T-helper 2 cell treated with Interferon-gamma antibody and Interleukin-4, amounts not matched to agents 5 μg/mL and 100 μg/mL, for 36 hours (primary cell): ENCODE measurements around the gene PRDM16.

Source experiments
- DNase-seq: peaks from one replicate; pipeline ENCODE4 v3.0.0; 2021; ENCODE audit warnings: low spot score
- H3K27ac Mint-ChIP-seq: one replicate; pipeline ENCODE4 v1.8.0; 2021; ENCODE audit warnings: mild to moderate bottlenecking, mixed read lengths
- H3K27me3 Mint-ChIP-seq: one replicate; pipeline ENCODE4 v1.8.0; 2021; ENCODE audit warnings: low read depth, mixed read lengths
- H3K36me3 Mint-ChIP-seq: one replicate; pipeline ENCODE4 v1.8.0; 2021; ENCODE audit warnings: low read depth, mixed read lengths
- H3K4me1 Mint-ChIP-seq: one replicate; pipeline ENCODE4 v1.8.0; 2021; ENCODE audit warnings: low read depth, mixed read lengths
- H3K4me3 Mint-ChIP-seq: one replicate; pipeline ENCODE4 v1.8.0; 2022; ENCODE audit warnings: mild to moderate bottlenecking, moderate library complexity, mixed read lengths
- H3K9me3 Mint-ChIP-seq: one replicate; pipeline ENCODE4 v1.8.0; 2021; ENCODE audit warnings: mixed read lengths

The PRDM16 gene

GRCh38 chr1:3294450-3294849, 225.4 kb downstream of the PRDM16 start:
- Mint-ChIP-seq H3K27ac (no peak overlapping the region), H3K36me3 (no peaks in the 10 kb centered on the region), H3K4me1 (no peaks in the 10 kb centered on the region), H3K9me3 (no peaks in the 10 kb centered on the region), H3K4me3 (no peak overlapping the region), H3K27me3 (no peaks in the 10 kb centered on the region)
- DNase-seq: no peak

- no peak for DNase-seq
- Mint-ChIP-seq H3K27me3 (no peaks in the 10 kb centered on the region), H3K9me3 (no peaks in the 10 kb centered on the region), H3K27ac (no peak overlapping the region), H3K4me3 (no peak overlapping the region), H3K36me3 (no peaks in the 10 kb centered on the region), H3K4me1 (no peaks in the 10 kb centered on the region)
These were observed 226.8 kb downstream of the PRDM16 start for GRCh38 chr1:3295846-3296245.

- no peaks in the 10 kb centered on the region for H3K9me3 Mint-ChIP-seq
- no peaks in the 10 kb centered on the region for H3K27me3 Mint-ChIP-seq
- H3K4me3 Mint-ChIP-seq: no peak overlapping the region
- no peak for DNase-seq
- no peaks in the 10 kb centered on the region for H3K4me1 Mint-ChIP-seq
- H3K36me3 Mint-ChIP-seq: no peaks in the 10 kb centered on the region
- H3K27ac Mint-ChIP-seq: no peak overlapping the region
These were observed 227.3 kb downstream of the PRDM16 start for GRCh38 chr1:3296326-3296725.

GRCh38 chr1:3296826-3297225, 227.8 kb downstream of the PRDM16 start:
- Mint-ChIP-seq H3K36me3 (no peaks in the 10 kb centered on the region), H3K27ac (no peak overlapping the region), H3K4me1 (no peaks in the 10 kb centered on the region), H3K9me3 (no peaks in the 10 kb centered on the region), H3K27me3 (no peaks in the 10 kb centered on the region), H3K4me3 (no peak overlapping the region)
- no peak for DNase-seq

GRCh38 chr1:3297756-3298155, 228.8 kb downstream of the PRDM16 start:
- DNase-seq: no peak
- H3K27ac Mint-ChIP-seq: no peak overlapping the region
- no peaks in the 10 kb centered on the region for H3K27me3 Mint-ChIP-seq
- H3K9me3 Mint-ChIP-seq: no peaks in the 10 kb centered on the region
- no peak overlapping the region for H3K4me3 Mint-ChIP-seq
- no peaks in the 10 kb centered on the region for H3K4me1 Mint-ChIP-seq
- no peaks in the 10 kb centered on the region for H3K36me3 Mint-ChIP-seq

- Mint-ChIP-seq H3K27me3 (no peaks in the 10 kb centered on the region), H3K36me3 (no peaks in the 10 kb centered on the region), H3K4me3 (no peak overlapping the region), H3K4me1 (no peaks in the 10 kb centered on the region), H3K27ac (no peak overlapping the region), H3K9me3 (no peaks in the 10 kb centered on the region)
- no peak for DNase-seq
These were observed 229.2 kb downstream of the PRDM16 start for GRCh38 chr1:3298197-3298596.

GRCh38 chr1:3304246-3304645, 235.2 kb downstream of the PRDM16 start:
- H3K27ac Mint-ChIP-seq: no peak overlapping the region
- no peaks in the 10 kb centered on the region for H3K4me1 Mint-ChIP-seq
- H3K27me3 Mint-ChIP-seq: no peaks in the 10 kb centered on the region
- H3K9me3 Mint-ChIP-seq: no peaks in the 10 kb centered on the region
- H3K4me3 Mint-ChIP-seq: no peak overlapping the region
- DNase-seq: no peak
- no peaks in the 10 kb centered on the region for H3K36me3 Mint-ChIP-seq

- H3K4me1 Mint-ChIP-seq: no peaks in the 10 kb centered on the region
- H3K27me3 Mint-ChIP-seq: no peaks in the 10 kb centered on the region
- no peaks in the 10 kb centered on the region for H3K36me3 Mint-ChIP-seq
- H3K9me3 Mint-ChIP-seq: no peaks in the 10 kb centered on the region
- H3K27ac Mint-ChIP-seq: no peak overlapping the region
- DNase-seq: no peak
- no peak overlapping the region for H3K4me3 Mint-ChIP-seq
These were observed 235.7 kb downstream of the PRDM16 start for GRCh38 chr1:3304692-3305091.

GRCh38 chr1:3305156-3305555, 236.2 kb downstream of the PRDM16 start:
- no peaks in the 10 kb centered on the region for H3K36me3 Mint-ChIP-seq
- no peaks in the 10 kb centered on the region for H3K4me1 Mint-ChIP-seq
- no peak for DNase-seq
- H3K9me3 Mint-ChIP-seq: no peaks in the 10 kb centered on the region
- H3K27me3 Mint-ChIP-seq: no peaks in the 10 kb centered on the region
- no peak overlapping the region for H3K4me3 Mint-ChIP-seq
- no peak overlapping the region for H3K27ac Mint-ChIP-seq

- Mint-ChIP-seq H3K9me3 (no peaks in the 10 kb centered on the region), H3K4me1 (no peaks in the 10 kb centered on the region), H3K27ac (no peak overlapping the region), H3K4me3 (no peak overlapping the region), H3K36me3 (no peaks in the 10 kb centered on the region), H3K27me3 (no peaks in the 10 kb centered on the region)
- no peak for DNase-seq
These were observed 237.7 kb downstream of the PRDM16 start for GRCh38 chr1:3306583-3307291.

- Mint-ChIP-seq H3K27me3 (no peaks in the 10 kb centered on the region), H3K36me3 (no peaks in the 10 kb centered on the region), H3K27ac (no peak overlapping the region), H3K9me3 (no peaks in the 10 kb centered on the region), H3K4me1 (no peaks in the 10 kb centered on the region), H3K4me3 (no peak overlapping the region)
- no peak for DNase-seq
These were observed 238.4 kb downstream of the PRDM16 start for GRCh38 chr1:3307359-3307758.

GRCh38 chr1:3308053-3308452, 239.1 kb downstream of the PRDM16 start:
- Mint-ChIP-seq H3K9me3 (no peaks in the 10 kb centered on the region), H3K4me3 (no peak overlapping the region), H3K27ac (no peak overlapping the region), H3K4me1 (no peaks in the 10 kb centered on the region), H3K36me3 (no peaks in the 10 kb centered on the region), H3K27me3 (no peaks in the 10 kb centered on the region)
- DNase-seq: no peak

GRCh38 chr1:3310718-3311400, 241.9 kb downstream of the PRDM16 start:
- no peak for DNase-seq
- H3K27ac Mint-ChIP-seq: no peak overlapping the region
- no peaks in the 10 kb centered on the region for H3K9me3 Mint-ChIP-seq
- H3K4me1 Mint-ChIP-seq: no peaks in the 10 kb centered on the region
- H3K27me3 Mint-ChIP-seq: no peaks in the 10 kb centered on the region
- no peaks in the 10 kb centered on the region for H3K36me3 Mint-ChIP-seq
- H3K4me3 Mint-ChIP-seq: no peak overlapping the region

- Mint-ChIP-seq H3K36me3 (no peaks in the 10 kb centered on the region), H3K27ac (no peak overlapping the region), H3K27me3 (no peaks in the 10 kb centered on the region), H3K4me3 (no peak overlapping the region), H3K9me3 (peaks cover 5% of the 10 kb centered on the region), H3K4me1 (no peaks in the 10 kb centered on the region)
- DNase-seq: no peak
These were observed 242.7 kb downstream of the PRDM16 start for GRCh38 chr1:3311711-3312110.
